B cell (primary cell): ENCODE measurements around the gene ING5. TPM values are rescaled to one million over a fixed set of nuclear protein-coding genes. Genes with fewer than 3 reads are reported as not detected.
A peak's percentile ranks its signal among the peaks of the same experiment; 100 is the strongest.

Experiments used
- ATAC-seq: fragments of 200-7000 bp; cut with Tn5 transposase; one replicate; pipeline ENCODE4 v1.10.0; 2021; ENCODE audit warnings: low read depth, mild to moderate bottlenecking, moderate number of reproducible peaks, moderate library complexity
- CTCF ChIA-PET: fragments of 350-600 bp; sonication (Branson Sonifier 250); formaldehyde crosslinking; loops from one replicate; lab custom pipeline; 2021; ENCODE audit warnings: antibody characterized with exemption, inconsistent platforms; lab: Charles Lee
- POLR2A ChIA-PET: fragments of 350-600 bp; sonication (Branson Sonifier 250); formaldehyde crosslinking; loops from one replicate; lab custom pipeline; 2021; ENCODE audit warnings: antibody characterized with exemption; lab: Charles Lee
- DNase-seq: peaks from one replicate; pipeline ENCODE4 v3.0.0; 2013
- H2AFZ ChIP-seq: 2 replicates; pipeline ENCODE4 v1.6.1; 2012; ENCODE audit warnings: mild to moderate bottlenecking, low read depth, low read length; ENCODE audit not compliant: insufficient read depth, poor library complexity, severe bottlenecking
- H3K27ac ChIP-seq, 2 donors: 1 replicate in 1 of 2; 2 replicates in 1 of 2; pipeline ENCODE4 v1.5.1; 2012 to 2013; ENCODE audit warnings: low read length in 2 of 2, mild to moderate bottlenecking in 2 of 2, moderate library complexity in 1 of 2
- H3K27me3 ChIP-seq, 4 experiments: fragments of 200-600 bp in 1 of 4; sonication (generic) in 1 of 4; replicated peaks in 1 of 4; 1 replicate in 2 of 4; 2 replicates in 2 of 4; pipeline versions ENCODE4 v1.6.1 to v1.7.0; 2013 to 2016; ENCODE audit warnings: low read length in 3 of 4, mild to moderate bottlenecking in 2 of 4, mixed read lengths in 1 of 4, moderate library complexity in 1 of 4; ENCODE audit not compliant: insufficient read depth in 4 of 4, control insufficient read depth in 3 of 4; ENCODE audit errors: control extremely low read depth in 1 of 4
- H3K36me3 ChIP-seq, 2 experiments: replicated peaks in 1 of 2; 1 replicate in 1 of 2; 2 replicates in 1 of 2; pipeline versions ENCODE4 v1.6.1 to v1.7.1; 2013; ENCODE audit warnings: low read length in 1 of 2; ENCODE audit not compliant: insufficient read depth in 2 of 2, control insufficient read depth in 1 of 2; ENCODE audit errors: control extremely low read depth in 1 of 2, extremely low read depth in 1 of 2
- H3K4me1 ChIP-seq, 2 donors: fragments of 200-600 bp in 1 of 2; sonication (generic) in 1 of 2; 1 replicate in 1 of 2; 2 replicates in 1 of 2; pipeline versions ENCODE4 v1.5.1 to v1.6.1; 2013 to 2017; ENCODE audit warnings: low read length in 2 of 2; ENCODE audit not compliant: control insufficient read depth in 2 of 2, insufficient read depth in 2 of 2
- H3K4me2 ChIP-seq: replicated peaks from 2 replicates; pipeline ENCODE3; 2012; ENCODE audit warnings: mild to moderate bottlenecking, low read depth, low read length; ENCODE audit not compliant: poor library complexity, severe bottlenecking
- H3K4me3 ChIP-seq, 5 experiments: fragments of 200-600 bp in 1 of 5; sonication (generic) in 1 of 5; 1 replicate in 3 of 5; 2 replicates in 2 of 5; pipeline versions ENCODE4 v1.5.1 to v1.7.0; 2011 to 2016; ENCODE audit warnings: low read length in 4 of 5, mild to moderate bottlenecking in 4 of 5, low read depth in 2 of 5, control low read depth in 1 of 5, moderate library complexity in 1 of 5; ENCODE audit not compliant: insufficient read depth in 1 of 5; ENCODE audit errors: control extremely low read depth in 1 of 5, extremely low read depth in 1 of 5
- H3K79me2 ChIP-seq: fragments of 200-600 bp; sonication (generic); one replicate; pipeline ENCODE4 v1.6.0; 2016; ENCODE audit warnings: low read length; ENCODE audit not compliant: control insufficient read depth, insufficient read depth
- H3K9ac ChIP-seq: fragments of 200-600 bp; sonication (generic); 2 replicates; pipeline ENCODE4 v1.6.1; 2017; ENCODE audit warnings: mild to moderate bottlenecking, low read length, moderate library complexity
- H3K9me3 ChIP-seq, 3 donors: one replicate each; pipeline versions ENCODE4 v1.6.1 to v1.7.1; 2013; ENCODE audit warnings: low read length in 2 of 3; ENCODE audit not compliant: control insufficient read depth in 2 of 3, insufficient read depth in 1 of 3; ENCODE audit errors: control extremely low read depth in 1 of 3
- H4K20me1 ChIP-seq: 2 replicates; pipeline ENCODE4 v1.6.0; 2012; ENCODE audit warnings: mild to moderate bottlenecking, low read length; ENCODE audit not compliant: insufficient read depth, control insufficient read depth, poor library complexity, severe bottlenecking
- H3K27ac Mint-ChIP-seq: one replicate; pipeline ENCODE4 v1.8.0; 2021; ENCODE audit warnings: mixed read lengths
- H3K27me3 Mint-ChIP-seq: one replicate; pipeline ENCODE4 v1.8.0; 2021; ENCODE audit warnings: mixed read lengths
- H3K4me1 Mint-ChIP-seq: one replicate; pipeline ENCODE4 v1.8.0; 2021; ENCODE audit warnings: mixed read lengths
- H3K4me3 Mint-ChIP-seq: one replicate; pipeline ENCODE4 v1.8.0; 2021; ENCODE audit warnings: mixed read lengths
- H3K9me3 Mint-ChIP-seq: one replicate; pipeline ENCODE4 v1.8.0; 2022; ENCODE audit warnings: mixed read lengths; ENCODE audit not compliant: insufficient read depth
- EZH2 ChIP-seq: IDR thresholded peaks from 2 replicates; pipeline ENCODE4 v1.6.1; 2012; ENCODE audit warnings: borderline replicate concordance, low read depth, mild to moderate bottlenecking, moderate library complexity, low read length; ENCODE audit not compliant: insufficient read depth, poor library complexity, severe bottlenecking
- WGBS: methylation state at CpG from one replicate; pipeline ENCODE4 v1.1.5; 2013; ENCODE audit warnings: missing lambda C conversion rate; ENCODE audit not compliant: insufficient coverage; 5-methylcytosine and 5-hydroxymethylcytosine counted together
- intact Hi-C: fragments of 100-400 bp; cut with micrococcal nuclease; formaldehyde crosslinking; loops from one replicate; pipeline ENCODE4 v1.10.0; 2022
- polyA plus RNA-seq: library from polyadenylated mRNA; depleted of rRNA; stranded (reverse); fragments of >200 nt; gene quantifications from 2 replicates; pipeline ENCODE4 v1.2.3, GENCODE V29; 2012
- total RNA-seq, 2 donors: library from RNA; stranded (reverse); fragments of 120-200 nt in 1 of 2; gene quantifications; 1 replicate in 1 of 2; 2 replicates in 1 of 2; pipeline versions ENCODE4 v1.2.3 to v1.2.4, GENCODE V29; 2013 to 2022
- TF ChIP-seq, protein P1 (sequence below): fragments of 200-600 bp; IDR thresholded peaks from one replicate; pipeline ENCODE4 v1.8.0; 2022; ENCODE audit warnings: antibody characterized with exemption, mild to moderate bottlenecking

The ING5 gene
- total and polyA plus RNA-seq, 2 donors (not counting 1 experiment from before 2014, with no cell fraction given) = 70.7 to 82.9 TPM

DNA sequence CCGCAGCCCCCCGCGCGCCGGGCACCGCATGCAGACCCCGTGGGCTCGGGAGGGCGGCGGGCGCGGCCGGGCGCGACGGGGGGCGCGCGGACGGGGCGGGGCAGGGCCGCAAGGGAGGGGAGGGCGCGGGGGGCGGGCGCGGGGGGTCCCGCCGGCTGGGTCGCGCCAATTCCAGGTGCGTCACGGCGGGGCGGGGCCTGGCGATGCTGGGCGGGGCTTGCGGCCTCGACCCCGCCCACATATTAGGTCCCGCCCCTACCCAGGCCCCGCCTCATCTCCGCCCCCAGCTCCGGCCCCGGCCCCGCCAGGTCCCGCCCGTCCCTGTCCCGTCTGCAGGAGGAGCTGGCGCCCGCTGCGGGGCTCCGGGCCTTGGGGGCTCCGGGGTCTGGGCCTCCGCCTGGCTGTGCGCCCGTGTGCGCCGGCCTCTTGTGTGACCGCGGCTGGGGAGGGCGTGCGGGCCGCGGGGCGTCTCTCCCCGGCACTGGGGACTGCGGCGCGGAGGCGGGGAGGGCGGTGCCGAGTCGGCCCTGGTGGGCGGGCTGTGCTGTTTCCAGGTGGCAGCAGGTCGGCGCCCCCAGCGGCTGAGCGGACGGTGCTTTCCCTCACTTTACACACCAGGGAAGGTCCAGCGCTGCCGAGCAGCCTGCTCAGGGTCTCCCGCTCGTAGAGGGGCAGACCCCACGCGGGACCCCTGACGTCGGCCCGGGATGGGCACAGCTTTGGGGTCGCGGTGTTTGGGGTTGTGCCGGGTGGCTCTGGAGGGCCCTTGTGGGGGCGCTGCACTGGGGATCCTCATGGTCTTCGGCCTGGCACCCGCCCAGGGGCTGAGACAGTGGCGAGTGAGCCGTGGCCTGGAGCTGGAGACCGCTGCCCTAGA lies 554 bp downstream of the ING5 start:
- H3K9me3 ChIP-seq = peaks cover 0 to 16% (median 4%) of the 10 kb centered on the region in 3 donors
- no peaks in the 10 kb centered on the region for H3K27me3 ChIP-seq
- ChIA-PET CTCF (interaction anchor here (0.6 to 3.7 kb wide), 12 partner anchors 10 to 387 kb away, joined by 3 to 41 read pairs (median 4); partner anchors contain the start of genes ATG4B, D2HGDH, DTYMK and HDLBP), POLR2A (interaction anchor here (0.6 to 3.5 kb wide), 8 partner anchors 14 to 551 kb away, joined by 3 to 30 read pairs (median 8); partner anchors contain the start of genes ATG4B, D2HGDH, DTYMK and THAP4)
- peak overlapping the region; percentile 99 for H3K4me2 ChIP-seq
- H3K4me3 ChIP-seq = peak overlapping the region; percentile 15 to 80 (median 74)
- Mint-ChIP-seq H3K9me3 (no peaks in the 10 kb centered on the region), H3K27me3 (no peaks in the 10 kb centered on the region), H3K4me1 (peaks cover 20% of the 10 kb centered on the region), H3K4me3 (peak overlapping the region; percentile 83), H3K27ac (peak overlapping the region; percentile 86)
- DNase-seq (peak; percentile 96), ATAC-seq (peak; percentile 75)
- peaks cover 33% of the 10 kb centered on the region for H3K79me2 ChIP-seq
- peak overlapping the region; percentile 65 to 89 for H3K27ac ChIP-seq
- H3K36me3 ChIP-seq = peaks cover 0 to 14% of the 10 kb centered on the region in 2 experiments
- peaks cover 18% of the 10 kb centered on the region for H4K20me1 ChIP-seq
- H2AFZ ChIP-seq = peak overlapping the region; percentile 82
- intact Hi-C loops = loop anchor here (1.0 to 5.0 kb wide), 2 partner anchors 32 to 870 kb away; partner anchors contain the start of gene D2HGDH
- WGBS = under 1% methylated on average over 92 of the region's 98 CpGs
- peaks cover 14 to 21% of the 10 kb centered on the region in 2 donors for H3K4me1 ChIP-seq
- H3K9ac ChIP-seq = peak overlapping the region; percentile 84
- TF ChIP-seq, protein P1, sequence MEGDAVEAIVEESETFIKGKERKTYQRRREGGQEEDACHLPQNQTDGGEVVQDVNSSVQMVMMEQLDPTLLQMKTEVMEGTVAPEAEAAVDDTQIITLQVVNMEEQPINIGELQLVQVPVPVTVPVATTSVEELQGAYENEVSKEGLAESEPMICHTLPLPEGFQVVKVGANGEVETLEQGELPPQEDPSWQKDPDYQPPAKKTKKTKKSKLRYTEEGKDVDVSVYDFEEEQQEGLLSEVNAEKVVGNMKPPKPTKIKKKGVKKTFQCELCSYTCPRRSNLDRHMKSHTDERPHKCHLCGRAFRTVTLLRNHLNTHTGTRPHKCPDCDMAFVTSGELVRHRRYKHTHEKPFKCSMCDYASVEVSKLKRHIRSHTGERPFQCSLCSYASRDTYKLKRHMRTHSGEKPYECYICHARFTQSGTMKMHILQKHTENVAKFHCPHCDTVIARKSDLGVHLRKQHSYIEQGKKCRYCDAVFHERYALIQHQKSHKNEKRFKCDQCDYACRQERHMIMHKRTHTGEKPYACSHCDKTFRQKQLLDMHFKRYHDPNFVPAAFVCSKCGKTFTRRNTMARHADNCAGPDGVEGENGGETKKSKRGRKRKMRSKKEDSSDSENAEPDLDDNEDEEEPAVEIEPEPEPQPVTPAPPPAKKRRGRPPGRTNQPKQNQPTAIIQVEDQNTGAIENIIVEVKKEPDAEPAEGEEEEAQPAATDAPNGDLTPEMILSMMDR = peak; percentile 74
- no peak for TF ChIP-seq EZH2
